IPS-18a (cell line): Measurements from ENCODE around the gene FBXW8.

ENCODE experiments used
- H3K27ac ChIP-seq: one replicate; pipeline ENCODE4 v1.5.1; 2013; ENCODE audit warnings: low read length
- H3K27me3 ChIP-seq: one replicate; pipeline ENCODE4 v1.6.1; 2013; ENCODE audit warnings: mild to moderate bottlenecking, low read length; ENCODE audit not compliant: control insufficient read depth, insufficient read depth
- H3K36me3 ChIP-seq: one replicate; pipeline ENCODE4 v1.6.1; 2013; ENCODE audit warnings: low read depth, low read length; ENCODE audit not compliant: control insufficient read depth
- H3K4me1 ChIP-seq: one replicate; pipeline ENCODE4 v1.6.1; 2013; ENCODE audit warnings: low read depth, low read length; ENCODE audit not compliant: control insufficient read depth
- H3K4me3 ChIP-seq: one replicate; pipeline ENCODE4 v1.5.1; 2013; ENCODE audit warnings: low read length
- H3K9ac ChIP-seq: one replicate; pipeline ENCODE4 v1.6.1; 2013; ENCODE audit warnings: mild to moderate bottlenecking, low read length, moderate library complexity
- H3K9me3 ChIP-seq: one replicate; pipeline ENCODE4 v1.6.1; 2013; ENCODE audit warnings: low read depth, low read length; ENCODE audit not compliant: control insufficient read depth

Gene FBXW8

DNA sequence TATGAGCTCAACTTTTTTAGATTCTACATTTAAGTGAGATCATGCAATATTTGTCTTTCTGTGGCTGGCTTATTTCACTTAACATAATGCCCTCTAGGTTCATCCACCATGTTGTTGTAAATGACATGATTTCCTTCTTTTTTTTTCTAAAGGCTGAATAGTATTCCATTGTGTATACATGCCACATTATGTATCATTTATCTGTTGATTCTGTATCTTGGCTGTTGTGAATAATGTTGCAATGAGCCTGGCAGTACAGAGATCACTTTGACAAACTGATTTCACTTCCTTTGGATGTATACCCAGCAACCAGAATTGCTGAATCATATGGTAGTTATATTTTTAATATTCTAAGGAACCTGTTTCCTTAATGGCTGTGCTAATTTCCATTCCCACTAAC, 19.1 kb downstream of the FBXW8 start:
- no peak overlapping the region for H3K4me3 ChIP-seq
- no peak overlapping the region for H3K27ac ChIP-seq
- H3K36me3 ChIP-seq, result peaks cover 11% of the 10 kb centered on the region
- H3K27me3 ChIP-seq, result no peaks in the 10 kb centered on the region
- no peaks in the 10 kb centered on the region for H3K9me3 ChIP-seq
- H3K4me1 ChIP-seq, result no peaks in the 10 kb centered on the region
- H3K9ac ChIP-seq, result no peak overlapping the region

DNA sequence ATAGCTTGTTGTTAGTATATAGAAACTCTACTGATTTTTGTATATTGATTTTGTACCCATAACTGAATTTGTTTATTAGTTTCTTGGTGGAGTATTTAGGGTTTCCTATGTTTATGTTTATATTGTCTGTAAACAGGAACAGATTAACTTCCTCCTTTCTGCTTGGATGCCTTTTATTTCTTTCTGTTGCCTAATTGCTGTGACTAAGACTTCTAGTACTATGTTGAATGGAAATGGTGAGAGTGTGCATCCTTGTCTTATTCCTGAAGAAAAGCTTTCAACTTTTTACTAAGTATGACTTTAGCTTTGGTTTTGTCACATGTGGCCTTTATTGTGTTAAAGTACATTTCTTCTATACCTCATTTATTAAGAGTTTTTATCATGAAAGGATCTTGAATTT, 20.9 kb downstream of the FBXW8 start:
- Histone ChIP-seq H3K4me1 (no peaks in the 10 kb centered on the region), H3K9ac (no peak overlapping the region), H3K27me3 (no peaks in the 10 kb centered on the region), H3K4me3 (no peak overlapping the region), H3K9me3 (no peaks in the 10 kb centered on the region), H3K36me3 (peaks cover 20% of the 10 kb centered on the region), H3K27ac (no peak overlapping the region)

DNA sequence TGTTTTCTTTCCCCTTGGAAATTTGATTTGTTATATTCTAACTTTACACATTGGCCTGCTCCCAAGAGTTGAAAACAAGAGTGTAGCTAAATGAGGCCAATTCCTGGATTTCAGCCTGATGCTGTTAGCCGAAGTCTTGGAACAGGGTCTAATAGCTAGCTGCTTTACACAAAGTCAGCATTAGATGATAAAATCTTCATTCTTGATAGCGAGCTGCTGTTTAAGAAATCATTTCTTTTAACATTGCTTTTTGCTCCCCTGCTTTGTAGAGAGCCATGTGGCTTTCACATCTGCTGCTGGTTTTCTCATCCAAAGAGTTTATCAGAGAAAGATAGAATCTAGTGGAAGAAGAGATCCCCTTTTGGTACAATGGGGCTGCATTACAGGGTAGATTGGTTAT, 22.3 kb downstream of the FBXW8 start:
- H3K27me3 ChIP-seq, result no peaks in the 10 kb centered on the region
- H3K36me3 ChIP-seq, result peaks cover 18% of the 10 kb centered on the region
- no peaks in the 10 kb centered on the region for H3K4me1 ChIP-seq
- H3K9me3 ChIP-seq, result no peaks in the 10 kb centered on the region
- no peak overlapping the region for H3K27ac ChIP-seq
- no peak overlapping the region for H3K9ac ChIP-seq
- no peak overlapping the region for H3K4me3 ChIP-seq

DNA sequence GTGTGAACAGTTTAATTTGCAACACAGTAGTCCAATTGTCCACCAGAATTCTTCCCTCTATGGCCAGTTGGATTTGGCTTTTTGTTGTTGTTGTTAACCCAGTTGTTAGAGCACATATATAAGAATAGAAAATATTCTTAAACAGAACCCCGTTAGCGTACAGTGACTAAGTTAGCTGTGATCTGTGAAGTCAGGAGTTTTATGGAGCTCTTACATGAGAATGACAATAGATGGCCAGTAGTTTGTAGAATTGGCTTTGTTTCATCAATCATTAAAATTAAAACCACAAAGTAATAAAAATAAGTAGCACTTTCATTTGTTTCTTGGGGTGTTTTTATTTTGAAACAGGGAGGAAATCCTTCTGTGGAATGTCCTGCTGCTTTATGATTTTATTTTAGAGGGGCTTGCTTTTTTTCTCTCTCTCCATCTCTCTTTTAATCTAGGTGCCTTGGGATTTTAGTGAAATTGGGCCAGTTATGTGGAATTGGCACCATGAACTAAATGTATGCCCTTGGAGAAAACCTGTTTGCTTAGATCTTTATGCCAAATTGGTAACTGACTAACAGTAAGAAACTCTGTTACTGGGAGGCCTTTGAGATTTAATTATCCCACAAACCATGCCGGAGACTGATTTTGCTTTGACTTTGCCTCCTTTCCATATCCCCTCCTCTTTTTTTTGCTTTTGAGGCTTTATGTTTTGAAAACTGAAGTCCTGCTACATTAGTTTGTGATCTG, 22.9 kb downstream of the FBXW8 start:
- peaks cover 14% of the 10 kb centered on the region for H3K36me3 ChIP-seq
- no peaks in the 10 kb centered on the region for H3K27me3 ChIP-seq
- no peak overlapping the region for H3K9ac ChIP-seq
- H3K4me1 ChIP-seq, result no peaks in the 10 kb centered on the region
- no peak overlapping the region for H3K4me3 ChIP-seq
- no peaks in the 10 kb centered on the region for H3K9me3 ChIP-seq
- H3K27ac ChIP-seq, result no peak overlapping the region

DNA sequence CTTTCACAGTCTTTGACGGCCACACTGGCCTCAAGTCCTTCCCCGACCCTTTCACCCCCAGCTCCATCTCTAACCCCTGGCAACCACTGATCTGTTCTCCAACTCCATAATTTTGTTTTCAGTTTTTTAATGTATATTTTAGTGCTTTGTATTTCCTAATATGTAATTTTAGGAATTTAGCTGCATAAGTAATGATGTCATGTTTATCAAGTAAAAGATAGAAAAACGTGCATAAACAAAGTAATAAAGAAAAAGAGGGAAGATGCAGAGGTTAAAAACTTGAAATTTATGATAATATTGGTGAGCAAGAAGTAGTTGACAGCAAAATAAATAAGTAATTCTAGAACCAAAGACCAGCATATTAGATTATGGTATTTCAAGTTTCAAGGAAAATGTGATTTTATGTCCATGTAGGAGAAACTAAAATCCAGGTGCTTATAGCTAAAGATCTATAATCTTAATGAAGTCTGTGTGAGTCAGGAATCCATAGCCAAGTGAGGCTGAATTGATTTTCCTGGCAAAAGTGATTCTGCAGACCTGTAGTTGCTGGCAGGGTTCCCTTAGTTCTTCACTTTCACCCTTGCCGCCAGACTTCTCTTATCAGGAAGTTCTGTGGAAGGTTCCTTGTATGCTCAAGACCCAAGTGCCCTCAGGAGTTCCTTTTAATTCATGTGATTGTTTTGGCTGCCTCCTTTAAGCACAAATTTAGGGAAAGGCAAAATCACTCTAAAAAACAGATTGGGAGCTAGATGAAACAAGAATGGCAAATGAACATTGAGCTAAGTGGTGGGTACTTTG, 24.4 kb downstream of the FBXW8 start:
- Histone ChIP-seq H3K36me3 (peaks cover 14% of the 10 kb centered on the region), H3K27me3 (no peaks in the 10 kb centered on the region), H3K4me1 (no peaks in the 10 kb centered on the region)

DNA sequence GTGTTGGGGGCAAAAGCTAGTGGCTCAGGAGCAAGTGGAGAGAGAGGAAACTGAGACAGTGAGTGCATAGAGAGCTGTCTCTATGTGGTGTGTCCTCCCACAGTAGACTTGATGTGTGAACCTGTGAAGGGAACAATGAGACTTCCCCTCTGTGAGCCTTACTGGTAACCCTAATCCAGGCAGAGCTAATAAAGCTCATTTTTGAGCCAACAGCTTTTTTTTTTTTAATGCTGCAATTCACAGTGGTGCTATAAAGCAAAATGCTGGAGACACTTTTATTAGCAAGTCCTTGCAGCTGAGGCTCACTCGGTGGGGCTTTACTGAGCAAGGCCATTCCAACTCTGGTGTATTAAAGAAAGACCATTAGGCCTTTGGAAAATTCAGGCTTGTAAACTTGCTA, 26.9 kb downstream of the FBXW8 start:
- no peaks in the 10 kb centered on the region for H3K9me3 ChIP-seq
- no peak overlapping the region for H3K9ac ChIP-seq
- no peaks in the 10 kb centered on the region for H3K27me3 ChIP-seq
- no peak overlapping the region for H3K27ac ChIP-seq
- no peak overlapping the region for H3K4me3 ChIP-seq
- no peaks in the 10 kb centered on the region for H3K4me1 ChIP-seq
- H3K36me3 ChIP-seq, result peaks cover 10% of the 10 kb centered on the region

More for the DNA sequence above, 24.4 kb downstream of the FBXW8 start:
- Histone ChIP-seq H3K27ac (no peak overlapping the region), H3K9ac (no peak overlapping the region), H3K4me3 (no peak overlapping the region), H3K9me3 (no peaks in the 10 kb centered on the region)

DNA sequence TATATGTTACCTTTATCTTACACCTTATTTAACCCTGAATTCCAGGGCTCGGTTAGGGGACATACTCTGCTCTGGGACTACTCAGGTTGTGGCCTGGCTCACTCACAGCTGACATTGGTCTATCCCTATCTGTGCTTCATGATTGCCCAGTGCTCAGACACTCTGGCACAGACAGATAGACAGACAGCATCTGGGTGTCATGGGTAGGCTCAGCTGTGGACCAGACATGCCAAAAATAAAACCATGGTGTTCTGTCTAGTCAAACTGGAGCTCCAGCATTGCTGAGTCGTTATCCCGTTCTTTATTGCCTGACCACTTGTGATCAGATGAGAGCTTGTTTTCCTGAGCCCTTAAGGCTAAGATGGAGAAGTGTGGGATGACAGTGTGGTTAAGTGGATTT, 29.0 kb downstream of the FBXW8 start:
- Histone ChIP-seq H3K9me3 (no peaks in the 10 kb centered on the region), H3K36me3 (peaks cover 10% of the 10 kb centered on the region), H3K4me1 (no peaks in the 10 kb centered on the region), H3K4me3 (no peak overlapping the region), H3K27me3 (no peaks in the 10 kb centered on the region), H3K27ac (no peak overlapping the region), H3K9ac (no peak overlapping the region)

DNA sequence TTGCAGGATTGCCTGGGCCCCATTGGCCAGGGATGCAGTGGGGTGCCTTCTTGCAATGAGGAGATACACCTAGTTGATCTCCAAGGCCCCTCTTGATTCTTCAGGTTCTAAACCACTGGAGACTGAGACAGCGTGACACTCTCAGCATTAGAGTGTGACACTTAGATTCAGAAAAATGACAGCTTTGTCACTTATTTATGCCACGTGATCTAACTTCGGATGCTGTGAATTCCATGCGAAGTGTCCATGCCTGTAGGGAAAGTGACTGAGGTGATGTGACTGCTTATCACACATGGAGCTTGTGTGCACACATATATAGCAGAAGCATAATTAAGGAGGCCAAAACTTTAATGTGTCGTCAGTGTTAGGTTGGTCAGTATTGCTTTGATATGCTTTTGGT, 30.4 kb downstream of the FBXW8 start:
- Histone ChIP-seq H3K9ac (no peak overlapping the region), H3K4me1 (no peaks in the 10 kb centered on the region), H3K36me3 (peaks cover under 1% of the 10 kb centered on the region), H3K27me3 (no peaks in the 10 kb centered on the region), H3K27ac (no peak overlapping the region), H3K9me3 (no peaks in the 10 kb centered on the region), H3K4me3 (no peak overlapping the region)

DNA sequence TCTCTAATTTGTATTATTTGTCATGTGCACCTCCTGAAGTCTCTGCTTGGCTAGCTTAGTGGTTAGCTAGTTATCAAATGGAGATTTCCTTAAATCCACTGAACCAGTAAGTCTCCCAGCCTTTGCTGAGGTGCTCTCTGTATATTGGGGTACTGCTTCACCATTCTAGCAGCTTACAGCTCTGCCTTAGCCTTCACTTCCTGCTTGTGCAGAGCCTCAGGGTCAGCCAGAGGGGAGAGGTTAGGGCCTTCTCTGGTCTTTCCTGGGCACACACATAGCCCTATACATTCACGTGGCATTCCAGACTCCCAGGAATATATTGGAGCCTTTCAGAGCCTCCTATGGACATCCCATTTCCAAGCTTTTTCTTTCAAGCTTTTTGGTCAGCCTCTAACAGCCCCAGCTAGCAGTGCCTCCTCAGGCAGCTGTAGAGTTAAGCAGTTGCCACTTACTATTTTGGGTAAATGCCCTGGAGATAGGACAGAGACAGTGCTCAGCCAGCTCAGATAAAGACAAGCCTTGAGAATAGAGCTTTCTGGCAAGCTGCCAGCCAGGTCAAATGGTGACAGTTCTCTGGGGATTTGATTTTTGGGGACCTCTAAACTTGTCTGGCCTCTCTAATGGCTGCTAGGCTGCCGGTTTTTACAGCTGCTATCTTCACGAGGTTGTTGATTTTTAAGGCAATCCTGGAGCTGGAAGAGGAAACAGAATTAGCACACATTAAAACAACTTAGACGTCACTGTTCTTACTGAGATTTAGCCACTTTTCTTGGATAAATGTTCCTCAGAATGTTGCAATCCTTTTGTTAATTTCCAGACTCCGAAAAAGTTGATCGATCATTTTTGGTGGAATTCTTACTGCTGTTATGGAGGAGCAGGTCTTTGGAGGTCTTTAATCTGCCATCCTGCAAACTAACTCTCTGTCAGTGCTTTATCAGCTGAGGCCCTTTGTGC, 32.9 kb downstream of the FBXW8 start:
- H3K27ac ChIP-seq, result no peak overlapping the region
- no peaks in the 10 kb centered on the region for H3K27me3 ChIP-seq
- no peak overlapping the region for H3K9ac ChIP-seq
- no peak overlapping the region for H3K4me3 ChIP-seq
- no peaks in the 10 kb centered on the region for H3K4me1 ChIP-seq
- peaks cover 1% of the 10 kb centered on the region for H3K36me3 ChIP-seq
- H3K9me3 ChIP-seq, result no peaks in the 10 kb centered on the region

DNA sequence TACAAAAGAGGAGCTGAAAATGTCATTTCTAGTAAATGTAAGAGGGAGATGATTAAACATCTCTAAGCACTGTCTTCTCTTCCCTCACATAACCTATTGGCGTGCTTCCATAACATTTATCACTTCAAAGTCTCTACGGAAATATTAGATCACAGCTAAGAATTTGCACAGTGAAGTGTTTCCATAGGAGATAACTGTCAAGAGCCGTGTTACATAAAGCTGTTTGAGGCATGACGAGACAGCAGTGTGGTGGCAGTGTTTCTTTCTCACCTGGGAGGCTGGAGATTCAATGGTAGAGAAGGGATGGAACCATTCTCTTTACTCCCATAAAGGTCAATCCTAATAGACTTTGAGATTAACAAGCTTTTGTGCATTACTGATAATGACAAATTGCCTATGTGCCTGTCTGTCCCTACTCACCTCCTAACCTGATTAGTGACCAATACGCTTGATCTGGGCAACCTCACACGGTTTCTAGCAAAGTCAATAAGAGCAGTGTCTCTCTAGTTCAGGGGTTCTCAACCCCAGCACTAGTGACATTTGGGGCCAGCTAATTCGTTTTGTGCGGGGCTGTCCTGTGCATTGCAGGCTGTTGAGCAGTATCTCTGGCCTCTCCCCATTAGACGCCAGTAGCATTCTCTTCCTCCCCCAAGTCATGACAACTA, 35.3 kb downstream of the FBXW8 start:
- Histone ChIP-seq H3K4me3 (no peak overlapping the region), H3K36me3 (peaks cover 14% of the 10 kb centered on the region), H3K27me3 (no peaks in the 10 kb centered on the region), H3K9ac (no peak overlapping the region), H3K4me1 (no peaks in the 10 kb centered on the region), H3K27ac (no peak overlapping the region), H3K9me3 (no peaks in the 10 kb centered on the region)

DNA sequence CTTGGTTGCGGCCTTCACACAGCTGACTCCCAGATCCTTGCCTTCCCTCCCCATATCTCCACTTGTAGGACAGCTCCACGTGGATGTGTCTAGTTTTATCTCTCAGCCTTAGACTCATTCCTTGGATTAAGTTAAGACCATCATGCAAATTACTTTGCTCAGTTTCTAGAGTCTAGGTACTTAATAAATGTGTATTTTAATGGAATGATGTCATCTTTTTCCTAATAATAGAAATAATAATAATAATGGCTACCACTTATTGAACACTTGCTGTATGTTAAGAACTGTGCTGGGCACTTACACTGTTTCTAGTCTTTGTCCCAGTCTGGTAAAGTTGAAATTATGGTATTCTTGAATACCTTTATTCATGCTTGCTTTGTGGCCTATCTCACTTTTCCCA, 37.5 kb downstream of the FBXW8 start:
- no peak overlapping the region for H3K4me3 ChIP-seq
- H3K27me3 ChIP-seq, result no peaks in the 10 kb centered on the region
- H3K4me1 ChIP-seq, result no peaks in the 10 kb centered on the region
- H3K27ac ChIP-seq, result no peak overlapping the region
- peaks cover 14% of the 10 kb centered on the region for H3K36me3 ChIP-seq
- H3K9ac ChIP-seq, result no peak overlapping the region
- H3K9me3 ChIP-seq, result no peaks in the 10 kb centered on the region
